ENCODE data around the gene CLIC6. TPM values are rescaled to one million over a fixed set of nuclear protein-coding genes. Genes with fewer than 3 reads are reported as not detected.

Gene CLIC6
- polyA plus RNA-seq, 2 of the 4 experiments (the other 2 are of a cell fraction) = 0.01 to 0.08 TPM

DNA sequence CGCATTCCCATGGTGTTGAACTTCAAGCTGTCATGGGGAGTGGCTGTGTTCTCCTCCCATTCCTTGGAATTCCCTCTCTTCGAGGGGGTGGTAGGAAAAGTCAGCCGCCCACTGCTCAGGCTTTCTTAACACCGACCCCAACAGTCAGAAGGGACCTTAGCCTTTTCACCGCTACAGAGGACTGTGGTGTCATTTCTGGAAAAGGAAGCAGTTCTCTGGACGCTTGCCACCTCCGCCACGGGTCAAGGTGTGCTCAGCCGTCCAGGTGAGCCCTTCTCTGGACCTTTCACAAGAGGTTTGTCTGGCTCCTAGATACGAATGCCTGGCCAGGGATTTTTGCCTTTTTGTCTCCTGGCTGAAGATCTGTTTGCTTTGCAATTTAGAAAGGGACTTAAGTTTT is 31.8 kb downstream of the CLIC6 start (continued):
- TF ChIP-seq, protein P1, sequence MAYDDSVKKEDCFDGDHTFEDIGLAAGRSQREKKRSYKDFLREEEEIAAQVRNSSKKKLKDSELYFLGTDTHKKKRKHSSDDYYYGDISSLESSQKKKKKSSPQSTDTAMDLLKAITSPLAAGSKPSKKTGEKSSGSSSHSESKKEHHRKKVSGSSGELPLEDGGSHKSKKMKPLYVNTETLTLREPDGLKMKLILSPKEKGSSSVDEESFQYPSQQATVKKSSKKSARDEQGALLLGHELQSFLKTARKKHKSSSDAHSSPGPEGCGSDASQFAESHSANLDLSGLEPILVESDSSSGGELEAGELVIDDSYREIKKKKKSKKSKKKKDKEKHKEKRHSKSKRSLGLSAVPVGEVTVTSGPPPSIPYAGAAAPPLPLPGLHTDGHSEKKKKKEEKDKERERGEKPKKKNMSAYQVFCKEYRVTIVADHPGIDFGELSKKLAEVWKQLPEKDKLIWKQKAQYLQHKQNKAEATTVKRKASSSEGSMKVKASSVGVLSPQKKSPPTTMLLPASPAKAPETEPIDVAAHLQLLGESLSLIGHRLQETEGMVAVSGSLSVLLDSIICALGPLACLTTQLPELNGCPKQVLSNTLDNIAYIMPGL (CRISPR knock-in tag; IDR thresholded peaks at IDR 0.05; ENCODE audit: borderline replicate concordance) = no peak
- TF ChIP-seq, protein P2, sequence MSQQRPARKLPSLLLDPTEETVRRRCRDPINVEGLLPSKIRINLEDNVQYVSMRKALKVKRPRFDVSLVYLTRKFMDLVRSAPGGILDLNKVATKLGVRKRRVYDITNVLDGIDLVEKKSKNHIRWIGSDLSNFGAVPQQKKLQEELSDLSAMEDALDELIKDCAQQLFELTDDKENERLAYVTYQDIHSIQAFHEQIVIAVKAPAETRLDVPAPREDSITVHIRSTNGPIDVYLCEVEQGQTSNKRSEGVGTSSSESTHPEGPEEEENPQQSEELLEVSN (IDR thresholded peaks at IDR 0.05; ENCODE audit: borderline replicate concordance, low read depth) = no peak
- TF ChIP-seq SREBF2 (IDR thresholded peaks at IDR 0.05) (no peak), MYC (IDR thresholded peaks at IDR 0.05; ENCODE audit: borderline replicate concordance, low read length) (no peak)

DNA sequence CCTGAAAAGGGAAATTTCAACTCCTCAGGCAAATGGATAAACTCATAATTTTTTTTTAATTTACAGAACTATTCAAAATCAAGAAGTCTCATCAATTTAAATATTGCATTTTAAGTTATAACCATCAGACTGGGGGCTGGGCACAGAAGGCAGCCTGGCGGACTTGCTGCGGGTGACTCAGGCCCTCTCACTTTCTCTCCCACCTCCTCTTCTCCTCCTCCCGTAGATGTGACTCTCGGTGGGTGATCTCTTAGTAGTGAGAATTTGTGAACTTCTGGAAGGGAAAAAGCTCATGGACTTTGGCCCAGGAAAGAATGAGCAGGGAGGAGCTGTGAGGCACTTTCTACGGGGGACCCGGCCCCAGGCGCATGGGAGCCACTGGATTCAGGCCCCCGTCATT is 32.9 kb downstream of the CLIC6 start:
- TF ChIP-seq NFE2L2 (conservative IDR thresholded peaks at IDR 0.05; ENCODE audit: low read length) = no peak
- no peak for TF ChIP-seq ESRRA (IDR thresholded peaks at IDR 0.05; ENCODE audit: borderline replicate concordance, low read length)
- TF ChIP-seq CEBPB (IDR thresholded peaks at IDR 0.05) = no peak
- TF ChIP-seq, protein P3, sequence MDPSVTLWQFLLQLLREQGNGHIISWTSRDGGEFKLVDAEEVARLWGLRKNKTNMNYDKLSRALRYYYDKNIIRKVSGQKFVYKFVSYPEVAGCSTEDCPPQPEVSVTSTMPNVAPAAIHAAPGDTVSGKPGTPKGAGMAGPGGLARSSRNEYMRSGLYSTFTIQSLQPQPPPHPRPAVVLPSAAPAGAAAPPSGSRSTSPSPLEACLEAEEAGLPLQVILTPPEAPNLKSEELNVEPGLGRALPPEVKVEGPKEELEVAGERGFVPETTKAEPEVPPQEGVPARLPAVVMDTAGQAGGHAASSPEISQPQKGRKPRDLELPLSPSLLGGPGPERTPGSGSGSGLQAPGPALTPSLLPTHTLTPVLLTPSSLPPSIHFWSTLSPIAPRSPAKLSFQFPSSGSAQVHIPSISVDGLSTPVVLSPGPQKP (IDR thresholded peaks at IDR 0.05; ENCODE audit: low read depth, low read length) = no peak
- no peak for TF ChIP-seq CBX8 (IDR thresholded peaks at IDR 0.05)
- TF ChIP-seq HOXB13 (CRISPR knock-in tag; IDR thresholded peaks at IDR 0.05; ENCODE audit: low read depth) = no peak
- TF ChIP-seq NR3C1 (IDR thresholded peaks at IDR 0.05) = no peak
- TF ChIP-seq MAFK (IDR thresholded peaks at IDR 0.05; ENCODE audit: partially characterized antibody) = no peak
- TF ChIP-seq, protein P4, sequence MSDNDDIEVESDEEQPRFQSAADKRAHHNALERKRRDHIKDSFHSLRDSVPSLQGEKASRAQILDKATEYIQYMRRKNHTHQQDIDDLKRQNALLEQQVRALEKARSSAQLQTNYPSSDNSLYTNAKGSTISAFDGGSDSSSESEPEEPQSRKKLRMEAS (IDR thresholded peaks at IDR 0.05) = no peak
- no peaks in the 10 kb centered on the region for H3K4me1 ChIP-seq
- FAIRE-seq = no peak
- no peaks in the 10 kb centered on the region for H3K9me3 ChIP-seq
- ATAC-seq = no peak
- H3K4me3 ChIP-seq = no peak overlapping the region
- H3K27ac ChIP-seq = no peak overlapping the region
- CTCF ChIA-PET = interaction anchor here (1.2 to 1.9 kb wide), 2 partner anchors 9 to 13 kb away, joined by 6 read pairs; no protein-coding TSS in a partner anchor
- DNase-seq (ENCODE audit: low read depth in 1 of 2, low spot score in 1 of 2) = no peak
- WGBS (ENCODE audit: missing lambda C conversion rate) = 81% methylated on average over 7 of the region's 8 CpGs
- no peak overlapping the region for H3K4me2 ChIP-seq
- POLR2A ChIA-PET = no interaction called here

DNA sequence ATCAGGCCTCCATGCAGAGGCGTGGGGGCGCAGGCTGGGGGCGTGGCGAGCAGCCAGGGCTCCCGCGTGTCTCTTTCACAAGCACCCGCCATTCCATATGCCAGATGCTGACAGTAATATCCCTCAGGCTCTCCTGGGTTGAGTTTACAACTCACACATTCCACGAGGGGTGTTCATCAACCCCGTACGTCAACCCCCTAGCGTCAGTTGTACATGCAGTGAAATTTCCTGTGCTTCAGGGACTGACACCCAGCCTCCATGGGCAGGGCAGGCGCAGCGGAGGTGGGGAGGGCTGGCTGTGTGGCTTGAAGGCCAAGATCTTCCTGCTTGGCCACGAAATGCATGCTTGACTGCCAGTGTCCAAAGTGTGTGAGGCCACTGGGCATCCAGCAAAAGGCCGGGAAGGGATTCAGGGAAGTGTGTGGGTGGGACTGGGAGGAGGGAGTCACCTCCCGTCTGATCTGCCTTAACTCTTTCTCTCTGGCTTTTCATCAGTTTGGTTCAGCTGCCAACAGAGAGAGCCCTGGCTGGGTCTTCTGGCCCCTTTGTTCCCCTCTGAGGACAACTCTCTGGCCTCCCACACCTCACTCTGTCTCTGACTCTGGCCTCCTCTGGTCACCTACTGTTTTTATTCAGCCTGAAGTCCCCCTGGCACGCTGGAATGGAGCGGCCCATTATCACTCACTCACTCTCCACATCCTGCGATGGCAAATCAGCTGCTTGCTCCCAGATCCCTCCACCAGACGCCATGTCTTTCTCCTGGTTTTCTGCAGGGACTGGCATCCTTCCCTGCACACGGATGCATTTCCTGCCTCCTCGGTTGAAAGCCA is 33.8 kb downstream of the CLIC6 start:
- Histone ChIP-seq H3K4me3 (no peak overlapping the region), H3K27ac (no peak overlapping the region), H3K4me1 (no peaks in the 10 kb centered on the region), H3K4me2 (no peak overlapping the region), H3K9me3 (no peaks in the 10 kb centered on the region)
- FAIRE-seq (no peak), ATAC-seq (no peak), DNase-seq (ENCODE audit: low read depth in 1 of 2, low spot score in 1 of 2) (no peak)
- ChIA-PET CTCF (interaction anchor here (1.2 to 1.9 kb wide), 2 partner anchors 9 to 14 kb away, joined by 6 read pairs; no protein-coding TSS in a partner anchor), POLR2A (no interaction called here)
- 63% methylated on average over 13 of the region's 22 CpGs for WGBS (ENCODE audit: missing lambda C conversion rate)
- TF ChIP-seq, protein P5, sequence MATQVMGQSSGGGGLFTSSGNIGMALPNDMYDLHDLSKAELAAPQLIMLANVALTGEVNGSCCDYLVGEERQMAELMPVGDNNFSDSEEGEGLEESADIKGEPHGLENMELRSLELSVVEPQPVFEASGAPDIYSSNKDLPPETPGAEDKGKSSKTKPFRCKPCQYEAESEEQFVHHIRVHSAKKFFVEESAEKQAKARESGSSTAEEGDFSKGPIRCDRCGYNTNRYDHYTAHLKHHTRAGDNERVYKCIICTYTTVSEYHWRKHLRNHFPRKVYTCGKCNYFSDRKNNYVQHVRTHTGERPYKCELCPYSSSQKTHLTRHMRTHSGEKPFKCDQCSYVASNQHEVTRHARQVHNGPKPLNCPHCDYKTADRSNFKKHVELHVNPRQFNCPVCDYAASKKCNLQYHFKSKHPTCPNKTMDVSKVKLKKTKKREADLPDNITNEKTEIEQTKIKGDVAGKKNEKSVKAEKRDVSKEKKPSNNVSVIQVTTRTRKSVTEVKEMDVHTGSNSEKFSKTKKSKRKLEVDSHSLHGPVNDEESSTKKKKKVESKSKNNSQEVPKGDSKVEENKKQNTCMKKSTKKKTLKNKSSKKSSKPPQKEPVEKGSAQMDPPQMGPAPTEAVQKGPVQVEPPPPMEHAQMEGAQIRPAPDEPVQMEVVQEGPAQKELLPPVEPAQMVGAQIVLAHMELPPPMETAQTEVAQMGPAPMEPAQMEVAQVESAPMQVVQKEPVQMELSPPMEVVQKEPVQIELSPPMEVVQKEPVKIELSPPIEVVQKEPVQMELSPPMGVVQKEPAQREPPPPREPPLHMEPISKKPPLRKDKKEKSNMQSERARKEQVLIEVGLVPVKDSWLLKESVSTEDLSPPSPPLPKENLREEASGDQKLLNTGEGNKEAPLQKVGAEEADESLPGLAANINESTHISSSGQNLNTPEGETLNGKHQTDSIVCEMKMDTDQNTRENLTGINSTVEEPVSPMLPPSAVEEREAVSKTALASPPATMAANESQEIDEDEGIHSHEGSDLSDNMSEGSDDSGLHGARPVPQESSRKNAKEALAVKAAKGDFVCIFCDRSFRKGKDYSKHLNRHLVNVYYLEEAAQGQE (IDR thresholded peaks at IDR 0.05) = no peak
- TF ChIP-seq, protein P6, sequence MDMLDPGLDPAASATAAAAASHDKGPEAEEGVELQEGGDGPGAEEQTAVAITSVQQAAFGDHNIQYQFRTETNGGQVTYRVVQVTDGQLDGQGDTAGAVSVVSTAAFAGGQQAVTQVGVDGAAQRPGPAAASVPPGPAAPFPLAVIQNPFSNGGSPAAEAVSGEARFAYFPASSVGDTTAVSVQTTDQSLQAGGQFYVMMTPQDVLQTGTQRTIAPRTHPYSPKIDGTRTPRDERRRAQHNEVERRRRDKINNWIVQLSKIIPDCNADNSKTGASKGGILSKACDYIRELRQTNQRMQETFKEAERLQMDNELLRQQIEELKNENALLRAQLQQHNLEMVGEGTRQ (IDR thresholded peaks at IDR 0.05) = no peak
- TF ChIP-seq JUNB (IDR thresholded peaks at IDR 0.05) (no peak), HOXB13 (CRISPR knock-in tag; IDR thresholded peaks at IDR 0.05; ENCODE audit: low read depth) (no peak), EP300 (IDR thresholded peaks at IDR 0.05) (no peak), RAD21 (conservative IDR thresholded peaks at IDR 0.05 in 1 of 2, IDR thresholded peaks at IDR 0.05 in 1 of 2) (no peak), ZSCAN20 (CRISPR knock-in tag; IDR thresholded peaks at IDR 0.05) (no peak), ZC3H11A (IDR thresholded peaks at IDR 0.05) (no peak), CHD2 (IDR thresholded peaks at IDR 0.05; ENCODE audit: low read length, partially characterized antibody) (no peak)
- TF ChIP-seq, protein P7, sequence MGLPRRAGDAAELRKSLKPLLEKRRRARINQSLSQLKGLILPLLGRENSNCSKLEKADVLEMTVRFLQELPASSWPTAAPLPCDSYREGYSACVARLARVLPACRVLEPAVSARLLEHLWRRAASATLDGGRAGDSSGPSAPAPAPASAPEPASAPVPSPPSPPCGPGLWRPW (IDR thresholded peaks at IDR 0.05) = no peak
- TF ChIP-seq, protein P8, sequence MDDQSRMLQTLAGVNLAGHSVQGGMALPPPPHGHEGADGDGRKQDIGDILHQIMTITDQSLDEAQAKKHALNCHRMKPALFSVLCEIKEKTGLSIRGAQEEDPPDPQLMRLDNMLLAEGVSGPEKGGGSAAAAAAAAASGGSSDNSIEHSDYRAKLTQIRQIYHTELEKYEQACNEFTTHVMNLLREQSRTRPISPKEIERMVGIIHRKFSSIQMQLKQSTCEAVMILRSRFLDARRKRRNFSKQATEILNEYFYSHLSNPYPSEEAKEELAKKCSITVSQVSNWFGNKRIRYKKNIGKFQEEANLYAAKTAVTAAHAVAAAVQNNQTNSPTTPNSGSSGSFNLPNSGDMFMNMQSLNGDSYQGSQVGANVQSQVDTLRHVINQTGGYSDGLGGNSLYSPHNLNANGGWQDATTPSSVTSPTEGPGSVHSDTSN (IDR thresholded peaks at IDR 0.05) = no peak
